NCI-H460 (cell line): ENCODE measurements around the gene GTF2A1L. TPM values are rescaled to one million over a fixed set of nuclear protein-coding genes. Genes with fewer than 3 reads are reported as not detected.

ENCODE experiments used
- DNase-seq: peaks from one replicate; pipeline ENCODE4 v3.0.0-alpha.2; 2016; ENCODE audit warnings: low read depth; ENCODE audit errors: extremely low read depth
- small RNA-seq, 2 experiments: library from RNA; depleted of rRNA; stranded (forward); fragments of <200 nt; gene quantifications; one replicate each; pipeline ENCODE3, GENCODE V24; 2014
- total RNA-seq: library from RNA; depleted of rRNA; stranded (reverse); fragments of >200 nt; shearing (Covaris generic); gene quantifications from 2 replicates; pipeline ENCODE4 v1.2.3, GENCODE V29; 2014; rRNA removed

Gene GTF2A1L
- total RNA-seq, 1 experiment from 2014 or later = 0.72 TPM

DNA sequence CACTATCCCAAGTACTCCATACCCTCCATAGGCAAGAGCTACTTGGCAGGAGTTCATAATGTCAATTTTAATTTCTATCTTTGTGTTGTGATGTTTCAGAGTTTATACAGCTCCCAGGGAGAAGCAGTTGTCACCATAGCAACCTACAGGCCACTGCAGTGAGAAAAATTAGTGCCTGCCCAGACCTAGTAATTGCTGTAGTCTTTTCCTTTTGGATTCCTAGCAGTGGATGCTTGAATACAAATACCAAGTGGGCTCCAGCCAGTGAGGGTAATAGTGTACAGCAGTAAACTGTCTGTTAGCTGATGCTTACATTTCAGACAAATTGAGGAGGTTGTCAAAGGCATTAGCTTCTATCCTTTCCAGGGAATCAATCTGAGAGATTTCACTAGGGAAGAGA is 111.2 kb downstream of the GTF2A1L start:
- no peak for DNase-seq

Small RNA genes within 50 kb of the gene (small RNA-seq; reads per million reads assigned to genes)
- 0 reads per million in 2 experiments for gene TPT1P11

Other genes with a start within 250 kb of the GTF2A1L start
- 9.6 and 10.0 TPM in 2 replicates for gene PPP1R21, start 177.1 kb upstream of the GTF2A1L start, total RNA-seq
- gene STON1, start 87.7 kb upstream of the GTF2A1L start, total RNA-seq = 1.0 and 1.2 TPM in 2 replicates
- gene LHCGR, start 137.9 kb downstream of the GTF2A1L start, total RNA-seq = 0.32 and 0.40 TPM in 2 replicates